ENCODE measurements around the gene GP1BB.
"Not testable (repeated sequence)": the region's sequence is repeated elsewhere in the genome, so short reads cannot be mapped to it uniquely, and the experiment has no call there.

GP1BB gene

GRCh38 chr22:19687561-19688300 is 35.6 kb upstream of the GP1BB start:
- Mint-ChIP-seq H3K36me3 (no peaks in the 10 kb centered on the region), H3K9me3 (no peaks in the 10 kb centered on the region), H3K4me1 (no peaks in the 10 kb centered on the region), H3K27me3 (peaks cover 10 to 25% of the 10 kb centered on the region in 2 donors), H3K4me3 (no peak overlapping the region), H3K27ac (no peak overlapping the region)
- ATAC-seq (replicated peaks) (no peak), DNase-seq (no peak)

GRCh38 chr22:19688301-19689290 is 34.7 kb upstream of the GP1BB start:
- Mint-ChIP-seq H3K9me3 (no peaks in the 10 kb centered on the region), H3K27me3 (peaks cover 10 to 19% of the 10 kb centered on the region in 2 donors), H3K4me3 (no peak overlapping the region), H3K36me3 (no peaks in the 10 kb centered on the region), H3K27ac (no peak overlapping the region), H3K4me1 (no peaks in the 10 kb centered on the region)
- DNase-seq (no peak), ATAC-seq (replicated peaks) (no peak)

- Mint-ChIP-seq H3K4me3 (no peak overlapping the region), H3K9me3 (no peaks in the 10 kb centered on the region), H3K27ac (no peak overlapping the region), H3K27me3 (peaks cover 12 to 15% of the 10 kb centered on the region in 2 donors), H3K4me1 (no peaks in the 10 kb centered on the region), H3K36me3 (no peaks in the 10 kb centered on the region)
- ATAC-seq (replicated peaks) (no peak), DNase-seq (no peak)
Measured at GRCh38 chr22:19689408-19689807, 33.9 kb upstream of the GP1BB start.

GRCh38 chr22:19691007-19691720 is 32.2 kb upstream of the GP1BB start:
- no peak for ATAC-seq (replicated peaks)
- DNase-seq, result no peak
- peaks cover 16 to 18% of the 10 kb centered on the region in 2 donors for H3K27me3 Mint-ChIP-seq
- H3K9me3 Mint-ChIP-seq, result no peaks in the 10 kb centered on the region
- no peaks in the 10 kb centered on the region for H3K4me1 Mint-ChIP-seq
- H3K36me3 Mint-ChIP-seq, result no peaks in the 10 kb centered on the region
- no peak overlapping the region for H3K27ac Mint-ChIP-seq
- no peak overlapping the region for H3K4me3 Mint-ChIP-seq

GRCh38 chr22:19691721-19692341 is 31.5 kb upstream of the GP1BB start:
- ATAC-seq (replicated peaks) (no peak), DNase-seq (no peak)
- H3K9me3 Mint-ChIP-seq, result no peaks in the 10 kb centered on the region
- no peaks in the 10 kb centered on the region for H3K4me1 Mint-ChIP-seq
- H3K27ac Mint-ChIP-seq, result no peak overlapping the region
- no peak overlapping the region for H3K4me3 Mint-ChIP-seq
- no peaks in the 10 kb centered on the region for H3K36me3 Mint-ChIP-seq
- peaks cover 21 to 25% of the 10 kb centered on the region in 2 donors for H3K27me3 Mint-ChIP-seq

GRCh38 chr22:19693581-19693980 is 29.8 kb upstream of the GP1BB start:
- ATAC-seq (replicated peaks) (no peak), DNase-seq (no peak)
- no peaks in the 10 kb centered on the region for H3K9me3 Mint-ChIP-seq
- H3K4me3 Mint-ChIP-seq, result no peak overlapping the region
- peaks cover 21 to 27% of the 10 kb centered on the region in 2 donors for H3K27me3 Mint-ChIP-seq
- no peaks in the 10 kb centered on the region for H3K36me3 Mint-ChIP-seq
- H3K27ac Mint-ChIP-seq, result no peak overlapping the region
- H3K4me1 Mint-ChIP-seq, result no peaks in the 10 kb centered on the region

GRCh38 chr22:19693981-19694670 is 29.2 kb upstream of the GP1BB start:
- no peak for ATAC-seq (replicated peaks)

GRCh38 chr22:19694696-19695095 is 28.6 kb upstream of the GP1BB start:
- no peak overlapping the region for H3K27ac Mint-ChIP-seq
- no peak overlapping the region for H3K4me3 Mint-ChIP-seq
- no peaks in the 10 kb centered on the region for H3K4me1 Mint-ChIP-seq
- peaks cover 21 to 23% of the 10 kb centered on the region in 2 donors for H3K27me3 Mint-ChIP-seq
- no peaks in the 10 kb centered on the region for H3K9me3 Mint-ChIP-seq
- ATAC-seq (replicated peaks) (no peak), DNase-seq (no peak)
- H3K36me3 Mint-ChIP-seq, result no peaks in the 10 kb centered on the region

More at GRCh38 chr22:19693981-19694670, 29.2 kb upstream of the GP1BB start:
- Mint-ChIP-seq H3K4me3 (no peak overlapping the region), H3K36me3 (no peaks in the 10 kb centered on the region), H3K4me1 (no peaks in the 10 kb centered on the region), H3K9me3 (no peaks in the 10 kb centered on the region), H3K27ac (no peak overlapping the region), H3K27me3 (peaks cover 21 to 22% of the 10 kb centered on the region in 2 donors)
- no peak for DNase-seq

GRCh38 chr22:19696504-19697276 is 26.6 kb upstream of the GP1BB start:
- H3K27me3 Mint-ChIP-seq, result peaks cover 25 to 32% of the 10 kb centered on the region in 2 donors

GRCh38 chr22:19697871-19698270 is 25.5 kb upstream of the GP1BB start:
- ATAC-seq (replicated peaks); DNase-seq; H3K9me3 Mint-ChIP-seq; H3K36me3 Mint-ChIP-seq; H3K27ac Mint-ChIP-seq; H3K4me1 Mint-ChIP-seq; H3K4me3 Mint-ChIP-seq: not testable (repeated sequence)
- H3K27me3 Mint-ChIP-seq, result peaks cover 25 to 32% of the 10 kb centered on the region in 2 donors

More at GRCh38 chr22:19696504-19697276, 26.6 kb upstream of the GP1BB start:
- no peak overlapping the region for H3K4me3 Mint-ChIP-seq
- H3K36me3 Mint-ChIP-seq, result no peaks in the 10 kb centered on the region
- no peaks in the 10 kb centered on the region for H3K9me3 Mint-ChIP-seq
- DNase-seq (no peak), ATAC-seq (replicated peaks) (no peak)
- no peaks in the 10 kb centered on the region for H3K4me1 Mint-ChIP-seq
- H3K27ac Mint-ChIP-seq, result no peak overlapping the region

GRCh38 chr22:19700790-19701419 is 22.4 kb upstream of the GP1BB start:
- ATAC-seq (replicated peaks), result no peak
- no peaks in the 10 kb centered on the region for H3K4me1 Mint-ChIP-seq
- no peak for DNase-seq
- H3K27me3 Mint-ChIP-seq, result peaks cover 15 to 38% of the 10 kb centered on the region in 2 donors
- no peaks in the 10 kb centered on the region for H3K36me3 Mint-ChIP-seq
- H3K9me3 Mint-ChIP-seq, result no peaks in the 10 kb centered on the region
- no peak overlapping the region for H3K27ac Mint-ChIP-seq
- no peak overlapping the region for H3K4me3 Mint-ChIP-seq

GRCh38 chr22:19701420-19702145 is 21.8 kb upstream of the GP1BB start:
- Mint-ChIP-seq H3K4me1 (no peaks in the 10 kb centered on the region), H3K36me3 (no peaks in the 10 kb centered on the region), H3K4me3 (no peak overlapping the region), H3K9me3 (no peaks in the 10 kb centered on the region), H3K27me3 (peaks cover 10 to 31% of the 10 kb centered on the region in 2 donors), H3K27ac (no peak overlapping the region)
- ATAC-seq (replicated peaks), result no peak
- DNase-seq, result no peak

Measured in stimulated activated naive B cell treated with anti-CD40 and anti-IgM and Interleukin-4, amounts not matched to agents 10 μg/mL and 1 μg/mL and 100 μg/mL, for 72 hours (primary cell).